GM03348 (cell line): ENCODE data around the gene CACNA2D3.
A peak's percentile ranks its signal among the peaks of the same experiment; 100 is the strongest.

Experiments used
- DNase-seq: peaks from one replicate; pipeline ENCODE4 v3.0.0; 2012; ENCODE audit warnings: low spot score

CACNA2D3 gene

DNA sequence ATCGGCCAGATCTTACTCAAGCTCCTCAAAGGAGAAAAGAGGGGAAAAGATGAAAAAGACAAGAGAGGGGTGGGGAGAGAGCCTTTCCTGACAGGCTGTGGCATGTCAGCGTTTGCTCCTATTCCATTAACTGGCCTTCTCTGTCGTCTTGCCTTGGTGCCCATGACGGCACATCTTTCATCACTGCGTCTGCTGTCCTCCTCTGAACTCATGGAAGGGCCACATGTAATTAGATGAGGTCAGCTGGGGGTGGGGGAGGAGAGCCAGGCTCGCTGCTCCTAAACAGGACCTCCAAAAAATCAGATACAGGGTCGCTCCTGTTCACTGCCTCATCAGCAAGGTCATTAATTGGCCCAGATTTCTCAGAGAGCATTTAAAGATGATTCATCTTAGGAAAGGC lies 755.8 kb downstream of the CACNA2D3 start:
- no peak for DNase-seq

DNA sequence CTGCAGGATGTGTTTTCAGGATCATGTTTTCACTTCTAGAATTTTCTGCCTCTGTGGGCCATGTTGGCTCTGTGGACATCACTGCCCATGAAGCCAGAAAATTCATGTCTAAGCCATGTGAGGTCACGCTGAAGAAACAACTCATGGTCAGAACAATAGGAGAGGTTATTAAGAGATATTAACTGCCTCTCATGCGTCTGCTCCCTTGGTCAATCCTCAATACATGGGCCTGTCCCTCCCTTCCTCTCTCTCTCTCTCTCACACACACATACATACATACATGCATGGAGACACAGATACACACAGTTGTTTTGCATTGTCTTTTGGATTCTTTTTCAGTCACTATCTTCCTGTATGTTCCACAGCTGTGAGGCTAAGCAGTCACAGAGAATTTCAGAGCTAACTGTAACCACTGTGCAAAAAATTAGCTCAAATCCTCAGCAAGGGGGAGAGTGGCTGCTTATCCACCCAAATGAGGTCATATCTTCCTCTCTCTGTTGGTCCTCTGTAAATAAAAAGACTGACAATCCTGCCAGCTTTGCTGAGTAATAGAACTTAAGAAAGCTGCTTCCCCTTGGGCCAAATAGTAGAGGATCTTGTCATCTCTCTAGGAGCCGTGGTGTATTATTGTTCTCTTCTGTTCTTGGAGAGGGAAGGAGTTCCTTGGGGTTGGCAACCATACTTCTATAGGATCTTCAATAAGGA lies 759.9 kb downstream of the CACNA2D3 start:
- DNase-seq, result peak; percentile 83

DNA sequence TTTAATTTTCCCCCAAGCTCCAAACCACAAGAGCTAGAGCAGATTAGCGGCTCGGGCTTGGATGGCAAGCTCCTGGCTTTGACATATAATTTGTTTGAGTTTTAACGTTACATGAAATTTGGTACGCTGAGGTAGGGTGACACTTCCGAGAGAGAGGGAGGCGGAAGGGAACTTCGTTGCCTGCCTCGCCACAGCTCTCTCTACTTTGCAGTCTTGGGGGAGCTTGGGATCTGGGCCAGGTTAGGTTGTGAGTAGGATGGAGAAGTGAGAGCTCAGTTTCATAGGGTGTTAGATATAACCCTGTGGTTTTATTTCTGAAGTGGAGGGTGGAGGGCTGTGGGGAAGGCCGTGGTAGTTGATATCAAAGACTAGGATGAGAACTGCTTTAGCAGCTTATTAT lies 765.8 kb downstream of the CACNA2D3 start:
- no peak for DNase-seq

DNA sequence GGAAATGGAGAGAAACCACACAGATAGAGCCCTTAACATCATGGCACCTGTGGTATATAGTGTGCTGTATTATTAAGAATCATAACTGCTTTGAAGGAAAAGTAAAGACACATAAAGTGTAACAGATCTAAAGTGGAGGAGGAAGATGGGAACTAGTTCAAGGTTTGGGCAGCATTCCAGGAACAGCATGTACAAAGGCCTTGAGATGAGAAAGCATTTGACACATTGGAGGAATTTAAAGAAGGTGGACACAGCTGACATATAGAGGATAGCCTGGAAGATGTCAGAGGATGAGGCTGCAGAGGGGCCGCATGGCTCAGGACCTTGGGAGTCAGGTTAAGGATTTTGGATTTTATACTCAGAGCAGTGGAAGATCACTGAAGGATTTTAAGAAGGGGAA lies 766.5 kb downstream of the CACNA2D3 start:
- DNase-seq, result no peak

DNA sequence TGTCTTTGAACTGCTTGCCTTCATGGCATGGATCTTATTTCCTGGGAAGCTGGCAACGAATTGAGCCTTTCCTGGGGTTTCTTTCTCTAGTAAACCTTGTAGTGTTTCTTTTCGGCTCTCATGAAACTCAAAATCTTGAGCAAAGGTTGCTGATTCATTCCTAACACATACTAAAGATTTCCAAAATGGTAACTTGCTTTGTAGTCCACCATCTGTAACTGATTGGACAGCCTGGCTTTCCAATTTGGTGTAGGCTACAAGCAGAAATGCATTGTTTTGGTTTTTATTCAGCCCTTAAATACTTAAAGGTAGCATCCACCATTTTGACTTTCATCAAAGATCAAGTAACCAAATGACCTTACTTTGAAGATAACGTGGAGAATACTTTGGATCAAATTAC lies 767.4 kb downstream of the CACNA2D3 start:
- no peak for DNase-seq

- peak; percentile 95 for DNase-seq
These were observed 769.2 kb downstream of the CACNA2D3 start for GRCh38 chr3:54891540-54891897.

DNA sequence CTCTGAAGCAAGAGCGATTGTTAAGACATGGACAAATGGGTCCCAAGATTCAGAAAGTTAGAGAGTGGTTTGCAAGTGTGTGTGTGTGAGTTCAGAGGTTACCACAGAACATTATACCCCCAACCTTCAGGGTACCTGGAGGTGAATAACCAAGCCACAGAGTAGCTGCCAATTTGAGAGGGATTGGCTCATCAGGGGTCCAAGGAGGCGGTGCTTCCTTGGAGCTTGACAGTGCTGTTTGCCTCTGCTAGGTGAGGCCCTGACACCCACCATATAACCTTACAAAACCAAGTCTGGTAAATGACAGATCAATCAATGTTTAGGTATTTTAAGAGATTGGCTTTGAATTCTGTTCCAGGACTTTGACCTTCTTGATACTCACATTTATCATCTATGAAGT lies 769.8 kb downstream of the CACNA2D3 start:
- no peak for DNase-seq

- no peak for DNase-seq
These were observed 773.3 kb downstream of the CACNA2D3 start for GRCh38 chr3:54895613-54896012.

- DNase-seq, result peak; percentile 58
These were observed 774.8 kb downstream of the CACNA2D3 start for GRCh38 chr3:54897028-54897711.

GRCh38 chr3:54899273-54899672 lies 776.9 kb downstream of the CACNA2D3 start:
- no peak for DNase-seq

DNA sequence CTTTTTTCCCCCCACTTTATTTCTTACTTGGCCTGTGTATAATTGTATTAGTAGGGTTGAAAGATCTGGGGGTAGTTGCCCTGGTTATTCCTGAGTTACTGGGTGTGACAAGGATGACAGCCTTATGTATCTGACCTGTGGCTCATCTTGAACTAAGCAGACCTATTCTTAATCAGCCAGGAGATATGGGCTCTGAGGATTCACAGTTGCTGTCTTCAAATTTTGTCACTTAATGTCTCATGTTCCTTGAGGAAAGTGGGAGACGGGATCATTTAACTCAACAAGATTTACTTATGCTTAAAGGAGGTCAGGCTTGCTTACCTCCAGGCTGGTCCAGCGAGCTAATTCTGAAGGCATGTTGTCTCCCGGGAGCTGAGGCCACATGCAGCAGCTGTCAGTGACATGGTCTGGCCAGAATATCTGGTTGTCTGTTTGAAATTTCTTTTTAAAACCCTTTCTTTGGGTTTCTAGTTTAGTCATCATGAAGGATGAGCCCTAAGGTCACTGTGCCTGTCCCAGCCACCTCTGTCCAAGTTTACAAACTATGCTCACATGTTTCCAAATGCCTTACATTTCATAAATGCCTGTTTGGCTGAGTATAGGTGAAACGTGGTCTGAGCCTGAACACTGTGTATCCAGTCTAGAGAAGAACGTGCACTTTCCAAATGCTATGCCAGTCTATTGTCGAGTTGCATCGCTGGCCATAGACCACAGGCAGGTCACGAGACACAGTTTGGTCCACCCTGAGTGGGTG lies 778.7 kb downstream of the CACNA2D3 start:
- peak; percentile 30 for DNase-seq

DNA sequence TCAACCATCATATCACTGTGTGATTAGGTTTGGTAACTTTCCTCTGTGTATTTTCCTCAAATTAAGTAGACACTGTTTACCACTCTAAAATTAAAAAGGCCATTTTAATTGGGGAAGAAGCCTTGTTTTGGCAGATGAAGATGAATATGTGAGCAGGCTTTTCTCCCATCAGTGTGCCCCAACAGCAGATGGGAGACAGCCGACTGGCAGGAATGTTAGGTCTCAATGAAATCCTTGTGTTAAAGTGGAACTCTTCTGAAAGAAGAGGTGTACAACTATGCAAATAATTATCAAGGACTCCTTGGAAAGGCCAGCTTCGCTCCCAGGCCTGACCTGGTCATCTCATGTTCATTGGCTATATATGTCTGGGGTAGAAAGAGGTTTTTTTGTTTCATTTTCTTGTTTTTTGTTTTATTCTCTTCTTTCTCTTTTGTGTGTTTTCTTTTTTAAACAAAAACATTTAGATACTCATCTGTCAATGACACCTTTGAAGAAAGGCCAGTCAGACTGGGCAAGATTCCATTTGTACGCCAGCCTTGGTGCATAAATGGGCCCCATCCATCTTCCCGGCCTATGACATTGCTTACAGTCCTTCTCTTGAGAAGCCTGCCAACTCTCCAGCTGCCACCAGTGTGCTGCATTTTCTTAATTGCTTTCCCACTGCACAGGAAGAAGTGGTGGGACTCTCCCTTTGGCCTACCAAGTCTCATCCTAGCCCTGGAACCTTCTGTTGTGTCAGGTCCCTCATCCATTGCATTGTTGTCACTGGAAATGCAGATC lies 779.7 kb downstream of the CACNA2D3 start:
- DNase-seq, result no peak

DNA sequence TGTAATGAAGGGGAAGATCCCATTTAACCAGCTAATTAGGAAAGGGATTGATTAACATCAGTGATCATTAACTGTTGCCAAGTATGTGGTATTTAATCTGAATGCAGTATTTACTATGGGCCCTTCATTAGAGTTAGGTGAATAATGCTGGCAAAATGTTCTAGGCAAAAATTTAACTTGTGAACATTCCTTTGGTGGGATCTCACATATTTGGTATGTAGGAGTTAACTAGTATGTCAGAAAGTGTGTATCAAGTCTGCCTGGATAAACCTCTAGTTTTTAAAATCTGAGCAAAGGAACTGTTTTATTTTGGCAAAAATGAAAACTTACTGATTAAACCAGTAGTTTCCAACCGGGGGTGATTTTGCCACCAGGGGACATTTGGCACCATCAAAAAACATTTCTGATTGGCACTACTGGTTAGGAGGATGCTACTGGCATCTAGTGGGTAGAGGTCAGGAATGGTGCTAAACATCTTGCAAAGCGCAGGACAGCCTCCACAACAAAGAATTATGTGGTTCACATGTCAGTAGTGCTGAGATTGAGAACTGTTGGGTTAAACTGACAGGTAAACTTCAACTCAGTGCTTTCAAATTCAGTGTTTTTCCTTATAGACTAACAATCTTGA lies 783.0 kb downstream of the CACNA2D3 start:
- DNase-seq, result peak; percentile 72

GRCh38 chr3:54905920-54906319 lies 783.6 kb downstream of the CACNA2D3 start:
- DNase-seq, result no peak

DNA sequence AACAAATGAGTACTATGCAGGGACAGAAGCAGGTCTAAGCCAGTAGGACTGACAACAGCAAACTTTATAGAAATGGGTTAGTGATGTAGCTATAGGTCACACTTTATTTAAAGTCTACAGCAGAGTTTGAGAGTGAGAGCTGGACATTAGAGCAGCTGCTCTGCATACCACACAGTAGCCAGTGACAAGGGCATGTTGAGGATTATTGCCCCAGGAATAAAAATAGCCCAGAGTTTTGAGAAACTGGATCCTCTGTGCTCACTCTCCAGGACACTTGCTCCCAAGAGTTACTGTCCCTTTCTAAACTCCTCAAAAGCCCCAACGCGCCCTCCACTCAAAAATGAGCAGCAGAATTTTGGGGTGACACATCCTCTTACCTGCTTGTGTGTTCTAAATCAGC lies 784.4 kb downstream of the CACNA2D3 start:
- DNase-seq, result no peak

DNA sequence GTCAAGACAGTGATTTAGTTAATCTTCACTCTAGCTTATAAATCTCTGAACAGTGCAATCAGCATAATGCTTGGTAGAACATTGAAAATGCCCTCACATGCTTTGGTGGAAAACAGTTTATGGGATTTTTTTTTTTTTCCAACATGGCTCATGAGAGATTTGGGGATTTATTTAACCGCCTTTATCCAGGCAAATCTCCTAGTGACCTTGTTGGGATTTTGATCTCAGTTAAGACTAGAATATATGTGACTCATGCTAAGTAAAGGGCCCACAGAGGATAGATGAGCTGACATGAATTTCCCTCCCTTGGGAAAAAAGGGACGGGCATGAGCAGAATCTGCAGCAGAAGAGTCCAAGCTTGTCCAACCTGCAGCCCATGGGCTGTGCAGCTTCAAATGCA lies 786.8 kb downstream of the CACNA2D3 start:
- DNase-seq, result no peak

DNA sequence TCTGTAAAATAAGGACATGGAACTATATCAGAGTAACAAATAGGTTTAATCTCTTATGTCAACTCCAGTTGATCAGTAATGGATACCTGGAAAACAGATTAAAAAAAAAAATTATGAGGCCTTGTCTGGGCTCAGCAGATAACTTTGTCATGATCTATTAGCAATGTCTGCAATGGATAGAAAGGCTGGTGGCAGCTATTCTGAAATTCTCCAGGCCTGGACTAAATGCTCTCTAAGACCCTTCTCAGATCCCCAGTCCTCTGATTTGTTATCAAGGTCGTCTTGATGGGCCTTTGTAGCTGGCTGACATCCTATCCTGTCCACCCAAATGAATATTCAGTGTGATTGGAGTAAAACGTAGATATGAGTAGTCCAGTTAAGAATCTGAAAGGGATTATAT lies 791.8 kb downstream of the CACNA2D3 start:
- DNase-seq, result no peak

DNA sequence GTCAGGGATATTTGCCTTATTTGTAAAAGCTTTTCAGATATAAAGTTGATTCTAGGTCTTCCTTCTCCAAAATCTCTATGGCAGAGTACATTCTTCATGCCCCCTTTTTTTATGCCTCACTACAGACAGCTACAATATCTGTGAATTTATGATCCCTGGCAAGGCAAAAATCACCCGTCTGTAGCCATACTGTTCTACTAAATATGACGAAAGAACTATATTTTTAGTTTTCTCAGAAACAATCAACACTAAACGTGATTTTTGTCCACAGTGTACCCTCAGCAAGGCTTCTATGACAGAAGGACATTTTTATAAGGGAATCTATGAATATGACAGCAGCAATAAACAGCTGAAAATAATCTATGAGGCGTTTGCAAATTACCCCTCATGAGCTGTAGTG lies 792.8 kb downstream of the CACNA2D3 start:
- no peak for DNase-seq

GRCh38 chr3:54915976-54916375 lies 793.6 kb downstream of the CACNA2D3 start:
- DNase-seq, result no peak

- no peak for DNase-seq
These were observed 794.4 kb downstream of the CACNA2D3 start for GRCh38 chr3:54916732-54917131.

DNA sequence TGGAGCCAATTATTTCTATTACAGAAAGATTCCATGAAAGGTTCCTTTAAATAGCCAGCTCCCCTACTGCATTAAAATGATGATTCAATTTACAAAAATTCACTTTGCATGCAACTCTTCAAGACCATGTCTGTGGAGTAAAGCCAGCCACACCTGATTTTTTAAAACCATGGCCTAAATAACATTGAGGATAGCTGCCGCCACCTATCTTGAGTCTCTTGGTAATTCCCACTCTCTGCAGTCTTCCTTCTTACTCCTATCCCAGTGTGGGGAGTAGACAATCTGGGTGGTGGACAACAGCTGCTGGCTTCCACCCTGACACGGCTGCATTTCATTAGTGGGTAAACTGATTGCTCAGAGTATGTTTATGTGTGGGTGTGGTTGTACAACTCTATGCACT lies 794.8 kb downstream of the CACNA2D3 start:
- DNase-seq, result peak; percentile 54

- no peak for DNase-seq
These were observed 795.5 kb downstream of the CACNA2D3 start for GRCh38 chr3:54917862-54918261.
